Measurements from ENCODE around the gene C9orf50.
A peak's percentile ranks its signal among the peaks of the same experiment; 100 is the strongest.

C9orf50 gene

DNA sequence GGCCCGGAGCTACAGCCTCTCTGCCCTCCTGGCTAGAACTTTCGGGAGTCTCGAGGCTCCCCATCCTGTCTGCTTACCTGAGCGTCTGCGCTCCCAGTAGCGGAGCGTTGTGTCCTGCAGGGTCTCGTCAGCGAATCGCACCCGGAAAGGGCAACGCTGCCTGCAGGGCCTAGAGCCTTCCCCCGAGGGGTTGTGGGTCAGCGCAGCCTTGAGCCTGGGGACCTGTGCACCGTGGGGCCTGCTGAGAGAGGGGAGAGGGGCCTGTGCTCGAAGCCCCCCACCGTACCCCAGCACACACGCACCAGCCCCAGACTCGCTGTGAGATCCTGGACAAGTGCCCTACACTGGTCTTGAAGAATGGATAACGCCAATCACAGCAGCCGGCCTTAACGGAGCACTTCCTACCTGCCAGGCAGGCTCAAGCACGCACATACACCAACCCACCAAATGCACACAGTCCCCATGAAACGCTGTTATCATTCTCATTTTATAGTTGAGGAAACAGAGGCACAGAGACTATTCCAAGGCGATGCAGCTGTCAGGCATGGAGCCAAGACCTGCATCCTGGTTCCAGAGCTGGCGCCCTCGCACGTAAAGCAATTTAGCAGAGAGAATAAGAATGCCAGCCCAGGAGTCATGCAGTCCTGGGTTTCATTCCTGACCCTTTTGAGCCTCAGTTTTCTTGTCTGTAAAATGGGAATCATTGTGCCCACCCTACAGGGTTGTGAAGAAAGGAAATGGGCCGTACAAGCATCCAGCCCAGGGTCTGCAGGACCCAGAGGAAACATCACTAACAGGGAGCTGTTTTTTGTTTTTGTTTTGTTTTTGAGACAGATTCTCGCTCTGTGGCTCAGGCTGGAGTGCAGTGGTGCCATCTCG is 5.3 kb downstream of the C9orf50 start:
- no peak overlapping the region for H3K4me3 ChIP-seq (ENCODE audit: low read depth, low read length)
- TF ChIP-seq CTCF (IDR thresholded peaks at IDR 0.05; ENCODE audit: control insufficient read depth, extremely low read depth, insufficient read depth), result no peak
- no peak for DNase-seq (ENCODE audit: low read depth)

DNA sequence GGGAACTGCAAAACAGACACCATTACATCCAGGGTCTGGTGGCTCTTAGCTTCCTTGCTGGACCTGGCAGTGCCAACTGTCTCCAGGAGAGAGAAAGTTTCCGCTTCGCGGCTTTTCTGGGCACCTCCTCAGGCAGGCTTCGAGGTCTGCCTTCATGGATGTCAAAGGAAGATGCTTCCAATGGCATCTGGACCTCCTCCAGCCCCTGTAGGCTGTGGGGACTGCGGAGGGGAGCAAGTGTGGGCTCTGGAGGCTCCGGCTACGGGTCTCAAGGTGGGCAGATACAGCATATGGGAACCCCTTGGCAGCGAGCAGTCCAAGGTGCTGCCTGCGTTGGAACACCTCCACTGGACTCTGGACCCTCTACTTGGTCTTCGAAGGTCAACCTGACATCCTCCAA is 6.0 kb downstream of the C9orf50 start:
- TF ChIP-seq CTCF (IDR thresholded peaks at IDR 0.05; ENCODE audit: control insufficient read depth, extremely low read depth, insufficient read depth), result no peak
- no peak for DNase-seq (ENCODE audit: low read depth)
- no peak overlapping the region for H3K4me3 ChIP-seq (ENCODE audit: low read depth, low read length)

DNA sequence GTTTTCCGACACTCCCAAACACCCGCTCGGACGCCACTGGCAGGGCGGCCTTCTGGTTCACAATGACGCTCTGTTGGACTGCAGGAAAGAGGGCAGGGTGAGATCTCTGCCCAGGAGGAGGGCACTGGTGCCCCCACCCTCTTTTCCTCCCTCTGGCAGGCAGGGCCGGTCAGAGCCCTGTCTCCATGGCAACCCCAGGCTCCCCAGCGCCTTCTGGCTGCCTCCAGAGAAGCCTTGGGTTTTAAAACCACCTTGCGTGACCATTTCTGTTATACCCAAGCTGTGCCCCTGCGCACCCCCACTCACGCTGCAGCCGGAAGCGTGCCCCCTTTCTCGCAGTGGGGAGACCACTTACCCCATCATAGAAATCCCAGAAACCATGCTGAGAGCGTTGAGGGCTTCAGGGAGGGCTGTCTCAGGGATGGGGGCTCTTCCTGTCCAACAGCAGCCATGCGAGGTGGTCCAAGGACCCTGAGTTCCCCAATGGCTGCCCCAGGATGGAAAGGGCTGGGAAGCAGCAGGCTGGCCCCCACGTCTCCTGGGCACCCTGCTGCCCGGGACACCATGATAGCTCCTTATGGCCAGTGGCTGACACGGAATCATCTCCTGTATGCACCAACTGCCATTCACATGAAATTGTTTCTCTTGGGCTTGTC is 7.3 kb downstream of the C9orf50 start:
- DNase-seq (ENCODE audit: low read depth), result no peak
- no peak for TF ChIP-seq CTCF (IDR thresholded peaks at IDR 0.05; ENCODE audit: control insufficient read depth, extremely low read depth, insufficient read depth)

DNA sequence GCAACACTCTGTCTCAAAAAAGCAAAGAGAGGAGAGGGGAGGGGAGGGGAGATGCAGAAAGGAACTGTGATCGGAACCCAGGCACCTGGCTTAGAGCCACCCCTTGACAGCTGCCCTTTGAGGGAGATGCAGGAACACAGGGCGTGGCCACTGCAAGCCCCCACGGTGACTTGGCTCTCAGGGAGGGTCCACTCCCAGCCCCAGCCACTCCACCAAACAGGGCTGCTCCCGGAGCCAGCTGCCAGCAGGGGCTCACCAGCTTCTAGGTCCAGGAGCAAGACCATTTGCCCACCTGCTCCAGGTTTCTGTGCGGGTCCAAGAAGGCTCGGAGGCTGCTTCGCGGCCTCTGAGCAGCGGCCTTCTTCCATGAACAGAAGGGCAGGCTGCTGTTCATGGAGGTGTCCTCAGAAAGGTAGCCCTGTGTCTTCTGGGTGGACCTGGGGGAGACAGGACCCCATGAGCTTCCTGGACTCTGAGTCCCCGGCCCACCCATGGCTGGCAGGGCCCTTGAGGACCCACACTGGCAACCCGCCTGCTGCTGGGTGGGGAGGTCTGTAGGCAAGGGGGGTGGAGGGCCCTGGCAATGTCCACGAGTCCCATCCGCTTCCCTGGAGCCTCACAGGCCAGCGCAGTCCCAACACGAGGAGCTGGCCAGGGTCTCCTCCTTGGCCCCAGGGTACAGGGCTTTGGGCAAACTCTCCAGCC is 7.9 kb downstream of the C9orf50 start:
- DNase-seq (ENCODE audit: low read depth), result no peak
- H3K4me3 ChIP-seq (ENCODE audit: low read depth, low read length), result no peak overlapping the region
- TF ChIP-seq CTCF (IDR thresholded peaks at IDR 0.05; ENCODE audit: control insufficient read depth, extremely low read depth, insufficient read depth), result no peak

More for the DNA sequence above, 7.3 kb downstream of the C9orf50 start:
- no peak overlapping the region for H3K4me3 ChIP-seq (ENCODE audit: low read depth, low read length)

DNA sequence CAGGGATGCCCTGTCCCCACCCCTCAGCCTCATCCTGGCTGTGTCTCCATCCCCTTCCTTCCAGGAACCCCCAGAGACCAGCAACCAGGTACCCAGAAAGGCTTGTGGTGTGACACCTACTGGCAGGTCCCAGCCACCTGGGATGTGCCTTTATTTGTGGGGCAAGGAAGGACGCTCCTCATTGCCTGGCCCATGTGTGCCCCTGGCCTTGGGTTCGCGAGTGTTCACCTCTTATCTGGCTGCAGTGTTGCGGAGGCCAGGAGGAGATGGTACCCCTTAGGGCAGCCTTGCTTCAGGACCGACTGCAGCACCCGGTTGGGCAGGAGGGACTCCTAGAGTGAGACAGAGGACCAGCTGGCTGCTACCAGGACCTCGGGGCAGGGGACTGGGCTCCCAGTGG is 8.8 kb downstream of the C9orf50 start:
- H3K4me3 ChIP-seq (ENCODE audit: low read depth, low read length), result no peak overlapping the region
- 0 out of 2 replicates have a peak, but pooled peaks have one; percentile 5 for TF ChIP-seq CTCF (IDR thresholded peaks at IDR 0.05; ENCODE audit: control insufficient read depth, extremely low read depth, insufficient read depth)
- DNase-seq (ENCODE audit: low read depth), result no peak

DNA sequence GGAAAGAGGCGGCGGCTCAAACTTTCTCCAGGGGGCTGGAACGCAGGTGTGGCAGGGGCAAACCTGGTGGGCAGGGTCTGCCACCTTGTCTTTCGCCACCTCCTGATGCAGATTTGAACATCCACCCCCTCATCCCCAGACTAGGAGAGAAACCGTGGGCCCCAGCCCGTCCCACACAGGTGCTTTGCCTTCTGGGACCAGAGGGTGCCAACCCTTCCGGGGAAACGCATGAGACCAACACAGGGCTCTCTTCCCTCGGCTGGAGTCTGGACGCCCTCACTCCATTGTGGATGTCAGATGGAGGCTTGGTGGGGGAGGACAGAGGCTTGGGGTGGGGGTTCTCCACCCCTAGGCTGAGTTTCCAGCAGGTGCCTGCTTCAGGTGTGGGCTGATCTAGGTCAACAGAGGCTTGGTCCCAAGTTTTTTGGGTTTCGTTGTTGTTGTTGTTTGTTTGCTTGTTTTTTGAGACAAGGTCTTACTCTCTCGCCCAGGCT is 9.5 kb downstream of the C9orf50 start:
- peak overlapping the region; percentile 51; the same call in 1 of the 2 replicates for H3K4me3 ChIP-seq (ENCODE audit: low read depth, low read length)
- TF ChIP-seq CTCF (IDR thresholded peaks at IDR 0.05; ENCODE audit: control insufficient read depth, extremely low read depth, insufficient read depth), result no peak
- no peak for DNase-seq (ENCODE audit: low read depth)
